OCI-LY1 (cell line): ENCODE measurements around the gene GJB4.
"Not testable (repeated sequence)": the region's sequence is repeated elsewhere in the genome, so short reads cannot be mapped to it uniquely, and the experiment has no call there.

Experiments
- H2AFZ ChIP-seq: fragments of 200-600 bp; sonication (generic), shearing (Covaris generic); 2 replicates; pipeline ENCODE4 v1.6.0; 2014; ENCODE audit warnings: antibody characterized with exemption, mild to moderate bottlenecking, low read length
- H3F3A ChIP-seq: fragments of 200-600 bp; sonication (generic), shearing (Covaris generic); 2 replicates; pipeline ENCODE4 v1.6.0; 2014; ENCODE audit warnings: mild to moderate bottlenecking, antibody characterized with exemption, low read length, moderate library complexity; ENCODE audit not compliant: insufficient read depth
- H3K27ac ChIP-seq: fragments of 200-600 bp; sonication (generic); 2 replicates; pipeline ENCODE4 v1.5.1; 2014; ENCODE audit warnings: low read length, mixed run types, mild to moderate bottlenecking, low read depth; ENCODE audit not compliant: poor library complexity, severe bottlenecking
- H3K27me3 ChIP-seq: fragments of 200-600 bp; sonication (generic); 2 replicates; pipeline ENCODE4 v1.6.0; 2014; ENCODE audit warnings: antibody characterized with exemption, mild to moderate bottlenecking, low read length, moderate library complexity; ENCODE audit not compliant: insufficient read depth
- H3K36me3 ChIP-seq: fragments of 200-600 bp; sonication (generic); 2 replicates; pipeline ENCODE4 v1.6.1; 2014; ENCODE audit warnings: mild to moderate bottlenecking, antibody characterized with exemption, low read length, moderate library complexity, mixed read lengths; ENCODE audit not compliant: insufficient read depth
- H3K4me1 ChIP-seq: fragments of 200-600 bp; sonication (generic); 2 replicates; pipeline ENCODE4 v1.5.1; 2014; ENCODE audit warnings: mild to moderate bottlenecking, low read length, moderate library complexity; ENCODE audit not compliant: insufficient read depth, severe bottlenecking
- H3K4me2 ChIP-seq: fragments of 200-600 bp; sonication (generic), shearing (Covaris generic); 2 replicates; pipeline ENCODE4 v1.6.1; 2014; ENCODE audit warnings: low read length
- H3K4me3 ChIP-seq: fragments of 200-600 bp; sonication (generic); 2 replicates; pipeline ENCODE4 v1.5.1; 2014; ENCODE audit warnings: low read length, low read depth, mild to moderate bottlenecking, mixed read lengths; ENCODE audit not compliant: poor library complexity, severe bottlenecking
- H3K79me2 ChIP-seq: fragments of 200-600 bp; shearing (Covaris generic); 2 replicates; pipeline ENCODE4 v1.6.1; 2016; ENCODE audit warnings: mixed run types, low read length, mixed read lengths; ENCODE audit not compliant: insufficient read depth
- H3K9ac ChIP-seq: fragments of 200-600 bp; sonication (generic), shearing (Covaris generic); 2 replicates; pipeline ENCODE4 v1.6.1; 2014; ENCODE audit warnings: mild to moderate bottlenecking, low read length, mixed read lengths
- H3K9me2 ChIP-seq: fragments of 200-600 bp; sonication (generic), shearing (Covaris generic); 2 replicates; pipeline ENCODE4 v1.6.1; 2014; ENCODE audit warnings: low read depth, mild to moderate bottlenecking, low read length, mixed read lengths
- H3K9me3 ChIP-seq: fragments of 200-600 bp; shearing (Covaris generic); 2 replicates; pipeline ENCODE4 v1.6.1; 2014; ENCODE audit warnings: low read length, mixed read lengths
- H4K20me1 ChIP-seq: fragments of 200-600 bp; sonication (generic), shearing (Covaris generic); 2 replicates; pipeline ENCODE4 v1.6.0; 2016; ENCODE audit warnings: mild to moderate bottlenecking, low read length; ENCODE audit not compliant: insufficient read depth
- CTCF ChIP-seq: fragments of 200-600 bp; sonication (generic), shearing (Covaris generic); IDR thresholded peaks from 2 replicates; pipeline ENCODE4 v1.5.1; 2017; ENCODE audit warnings: mild to moderate bottlenecking, antibody characterized with exemption, low read length, moderate library complexity, mixed read lengths
- EZH2 ChIP-seq: fragments of 200-600 bp; sonication (generic), shearing (Covaris generic); IDR thresholded peaks from 2 replicates; pipeline ENCODE4 v1.8.0; 2017; ENCODE audit warnings: borderline replicate concordance, mixed run types, mild to moderate bottlenecking, antibody characterized with exemption, low read length, moderate library complexity, mixed read lengths

GJB4 gene

GRCh38 chr1:34806396-34806795 lies 46.9 kb downstream of the GJB4 start:
- Histone ChIP-seq H3K9me3 (no peaks in the 10 kb centered on the region), H2AFZ (no peak overlapping the region), H4K20me1 (no peaks in the 10 kb centered on the region), H3F3A (no peaks in the 10 kb centered on the region), H3K79me2 (no peaks in the 10 kb centered on the region), H3K4me1 (no peaks in the 10 kb centered on the region), H3K27ac (no peak overlapping the region), H3K36me3 (no peaks in the 10 kb centered on the region), H3K9ac (no peak overlapping the region), H3K9me2 (no peaks in the 10 kb centered on the region), H3K4me3 (no peak overlapping the region), H3K27me3 (no peaks in the 10 kb centered on the region), H3K4me2 (no peak overlapping the region)
- TF ChIP-seq EZH2 (no peak), CTCF (no peak)

- no peaks in the 10 kb centered on the region for H3K79me2 ChIP-seq
- H3F3A ChIP-seq, result no peaks in the 10 kb centered on the region
- H3K27ac ChIP-seq, result no peak overlapping the region
- H3K4me1 ChIP-seq, result no peaks in the 10 kb centered on the region
- no peak overlapping the region for H3K4me2 ChIP-seq
- no peaks in the 10 kb centered on the region for H4K20me1 ChIP-seq
- no peaks in the 10 kb centered on the region for H3K9me2 ChIP-seq
- H3K27me3 ChIP-seq, result no peaks in the 10 kb centered on the region
- H3K4me3 ChIP-seq, result no peak overlapping the region
- H2AFZ ChIP-seq, result no peak overlapping the region
- H3K9ac ChIP-seq, result no peak overlapping the region
- H3K9me3 ChIP-seq, result no peaks in the 10 kb centered on the region
- TF ChIP-seq CTCF, result no peak
- TF ChIP-seq EZH2, result no peak
- no peaks in the 10 kb centered on the region for H3K36me3 ChIP-seq
Measured at GRCh38 chr1:34808051-34808810, 48.7 kb downstream of the GJB4 start.

- H3F3A ChIP-seq, H3K4me1 ChIP-seq, H3K9me2 ChIP-seq, H4K20me1 ChIP-seq, H3K27me3 ChIP-seq, H3K79me2 ChIP-seq, H3K27ac ChIP-seq, H3K9ac ChIP-seq, H3K4me2 ChIP-seq, H2AFZ ChIP-seq, H3K9me3 ChIP-seq, H3K36me3 ChIP-seq, H3K4me3 ChIP-seq: not testable (repeated sequence)
Measured at GRCh38 chr1:34810781-34811180, 51.2 kb downstream of the GJB4 start.
